Stimulated activated CD4-positive, alpha-beta T cell treated with anti-CD3 and anti-CD28 coated beads, Interleukin-15, amount 100 ng/mL, for 1 hour (primary cell): ENCODE results near the gene PCBD1.
"Not testable (repeated sequence)": the region's sequence is repeated elsewhere in the genome, so short reads cannot be mapped to it uniquely, and the experiment has no call there.

Experiments
- DNase-seq, 2 donors: peaks; one replicate each; pipeline ENCODE4 v3.0.0-alpha.2; 2020; ENCODE audit warnings: low read depth in 1 of 2, low spot score in 1 of 2

PCBD1 gene

DNA sequence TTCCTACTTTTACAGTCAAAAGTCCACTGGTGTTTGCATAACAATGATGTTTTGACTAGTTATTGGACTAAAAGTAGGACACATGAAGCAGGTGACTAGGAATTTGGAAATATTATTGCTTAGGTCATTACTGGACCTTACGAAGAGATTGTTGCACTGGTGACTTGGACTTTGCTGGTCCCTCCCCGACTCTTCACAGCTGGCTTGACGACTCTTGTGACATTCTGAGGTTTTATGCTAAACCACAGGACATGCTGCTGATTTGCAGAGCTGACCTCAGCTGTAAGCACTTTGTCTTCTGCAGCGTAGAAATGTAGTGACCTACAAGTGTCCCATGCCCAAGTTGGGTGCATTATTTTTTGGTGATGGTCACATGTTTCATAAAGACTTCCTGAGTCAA lies 21.9 kb downstream of the PCBD1 start:
- DNase-seq, result no peak

DNA sequence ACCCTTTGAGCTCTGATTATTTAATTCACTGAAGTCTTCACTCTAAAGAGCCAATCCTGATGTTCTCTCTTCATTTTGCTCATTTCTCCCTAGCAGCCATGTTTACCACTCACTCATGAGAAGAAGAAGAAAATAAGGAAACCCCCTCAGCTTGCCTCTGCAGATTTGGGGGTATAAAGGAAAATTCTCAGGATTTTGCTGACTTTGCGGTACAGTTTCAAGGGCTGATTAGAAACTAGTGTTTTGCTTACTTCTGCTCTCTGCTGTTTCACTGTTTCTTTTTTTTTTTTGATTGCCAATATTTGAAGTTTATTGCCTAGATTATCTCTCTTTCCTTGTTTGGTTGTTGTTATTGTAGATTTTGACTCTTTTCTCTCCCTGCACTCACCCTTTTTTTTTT lies 23.4 kb downstream of the PCBD1 start:
- no peak for DNase-seq

DNA sequence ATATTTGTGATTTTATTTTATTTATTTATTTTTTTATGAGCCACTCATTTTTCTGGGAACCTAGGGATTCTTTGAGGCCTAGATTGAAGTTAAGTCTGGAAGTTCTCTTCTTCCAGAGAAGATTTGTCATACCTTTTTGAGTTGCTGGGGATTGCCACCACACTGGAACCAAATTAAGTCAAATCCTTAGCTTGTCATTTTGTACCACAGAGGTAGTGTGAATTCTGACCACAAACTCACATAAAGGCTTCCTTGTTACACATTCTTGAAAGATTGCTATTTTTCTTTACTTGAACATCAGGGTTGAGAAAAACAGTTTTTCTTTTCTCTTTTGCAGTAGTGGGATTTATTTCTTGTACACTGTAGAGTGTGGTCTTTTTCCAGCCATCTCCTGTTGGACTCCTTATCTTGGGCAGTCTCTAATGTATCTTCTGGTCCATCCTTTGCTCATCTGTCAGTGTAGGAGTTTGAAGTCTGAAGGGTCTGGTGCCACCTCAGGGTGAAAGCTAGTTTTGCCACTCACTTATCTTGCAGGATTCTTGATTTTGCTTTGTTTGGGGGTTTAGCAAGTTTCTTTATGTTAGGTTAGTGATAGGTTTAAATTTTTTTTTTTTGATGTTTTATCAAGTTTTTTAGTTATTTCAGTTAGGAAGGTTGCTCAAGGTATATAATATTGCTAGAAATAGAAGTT lies 24.8 kb downstream of the PCBD1 start:
- DNase-seq, result no peak

DNA sequence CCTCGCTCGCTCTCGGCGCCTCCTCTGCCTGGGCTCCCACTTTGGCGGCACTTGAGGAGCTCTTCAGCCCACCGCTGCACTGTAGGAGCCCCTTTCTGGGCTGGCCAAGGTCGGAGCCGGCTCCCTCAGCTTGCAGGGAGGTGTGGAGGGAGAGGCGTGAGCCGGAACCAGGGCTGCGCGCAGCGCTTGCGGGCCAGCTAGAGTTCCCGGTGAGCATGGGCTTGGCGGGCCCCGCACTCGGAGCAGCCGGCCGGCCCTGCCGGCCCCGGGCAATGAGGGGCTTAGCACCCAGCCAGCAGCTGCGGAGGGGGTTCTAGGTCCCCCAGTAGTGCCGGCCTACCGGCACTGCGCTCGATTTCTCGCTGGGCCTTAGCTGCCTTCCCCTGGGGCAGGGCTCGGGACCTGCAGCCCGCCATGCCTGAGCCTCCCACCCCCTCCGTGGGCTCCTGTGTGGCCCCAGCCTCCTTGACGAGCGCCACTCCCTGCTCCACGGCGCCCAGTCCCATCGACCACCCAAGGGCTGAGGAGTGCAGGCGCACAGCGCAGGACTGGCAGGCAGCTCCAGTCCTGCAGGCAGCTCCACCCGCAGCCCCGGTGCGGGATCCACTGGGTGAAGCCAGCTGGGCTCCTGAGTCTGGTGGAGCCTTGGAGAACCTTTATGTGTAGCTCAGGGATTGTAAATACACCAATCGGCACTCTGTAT lies 26.7 kb downstream of the PCBD1 start:
- DNase-seq, result not testable (repeated sequence)

DNA sequence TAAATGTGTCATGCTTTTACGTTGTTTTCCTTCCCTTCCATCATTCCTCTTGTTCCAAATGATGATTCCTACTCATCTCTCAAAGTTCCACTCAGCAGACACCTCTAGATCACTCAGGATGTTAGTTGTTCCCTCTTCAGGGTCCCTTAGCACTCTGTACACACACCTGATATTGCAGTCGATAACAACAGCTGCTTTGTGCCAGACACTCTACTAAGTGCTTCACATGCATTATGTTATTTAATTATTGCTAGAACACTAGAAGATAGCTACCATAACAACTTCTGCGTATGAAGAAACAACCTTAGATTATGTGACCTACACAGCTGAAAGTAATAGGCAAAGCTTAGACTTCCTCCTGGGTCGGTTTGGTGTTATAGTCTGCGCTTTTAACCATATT lies 29.6 kb downstream of the PCBD1 start:
- no peak for DNase-seq

DNA sequence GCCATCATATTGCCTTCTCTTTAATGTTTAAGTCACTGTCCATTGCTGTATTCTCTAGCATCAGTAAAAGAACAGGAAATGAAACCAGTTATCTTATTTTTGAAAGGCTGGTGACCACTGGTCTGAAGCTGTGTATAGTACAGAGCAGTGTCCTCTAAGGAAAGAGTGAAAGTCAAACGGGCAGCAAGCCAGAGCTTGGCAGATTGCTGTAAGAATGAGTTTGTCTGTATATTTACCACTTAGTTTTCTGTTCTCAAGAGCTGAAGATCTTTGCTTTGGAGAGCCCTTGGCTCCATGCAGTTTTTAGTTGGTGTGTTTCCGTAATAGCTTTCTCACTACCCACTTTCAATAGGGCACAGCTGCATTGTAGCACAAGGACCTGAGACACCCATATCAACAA lies 31.9 kb downstream of the PCBD1 start:
- DNase-seq, result no peak

DNA sequence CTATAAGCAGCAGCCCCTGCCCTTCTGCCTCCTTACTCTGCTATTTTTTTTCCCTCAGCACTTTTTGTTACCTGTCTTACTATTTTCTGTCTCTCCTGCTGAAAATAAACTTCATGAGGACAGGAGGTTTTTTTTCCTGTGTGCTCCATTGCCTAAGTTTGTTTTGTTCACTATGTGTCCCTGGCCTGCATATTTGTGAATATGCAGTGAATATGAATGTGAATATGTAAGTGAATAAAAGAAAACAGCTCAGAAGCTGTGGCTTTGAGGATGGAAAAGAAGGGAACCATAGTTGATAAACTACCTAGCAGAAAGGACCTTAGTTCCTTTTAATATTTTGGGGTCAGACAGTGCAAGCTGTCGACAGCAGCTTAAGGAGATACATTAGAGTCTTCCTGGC lies 34.9 kb downstream of the PCBD1 start:
- DNase-seq, result no peak

DNA sequence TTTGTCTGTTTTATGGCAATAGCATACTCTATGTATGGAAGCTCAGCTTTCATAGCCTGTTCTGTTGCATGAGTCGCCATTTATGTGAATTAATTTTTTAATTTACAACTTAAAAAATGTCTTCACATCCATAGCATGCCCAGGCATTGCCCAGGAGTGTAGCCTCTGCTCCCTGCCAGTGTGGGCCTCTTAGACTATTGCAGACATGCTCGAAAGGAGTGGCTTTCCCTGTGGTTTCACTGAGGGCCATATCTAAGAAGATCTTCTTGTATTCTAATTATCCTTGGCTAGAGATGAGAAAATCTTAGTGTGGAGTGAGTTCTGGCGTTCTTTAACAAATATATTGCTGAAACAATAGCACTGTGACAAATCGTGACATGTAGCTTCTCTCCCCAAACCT lies 35.3 kb downstream of the PCBD1 start:
- no peak for DNase-seq

DNA sequence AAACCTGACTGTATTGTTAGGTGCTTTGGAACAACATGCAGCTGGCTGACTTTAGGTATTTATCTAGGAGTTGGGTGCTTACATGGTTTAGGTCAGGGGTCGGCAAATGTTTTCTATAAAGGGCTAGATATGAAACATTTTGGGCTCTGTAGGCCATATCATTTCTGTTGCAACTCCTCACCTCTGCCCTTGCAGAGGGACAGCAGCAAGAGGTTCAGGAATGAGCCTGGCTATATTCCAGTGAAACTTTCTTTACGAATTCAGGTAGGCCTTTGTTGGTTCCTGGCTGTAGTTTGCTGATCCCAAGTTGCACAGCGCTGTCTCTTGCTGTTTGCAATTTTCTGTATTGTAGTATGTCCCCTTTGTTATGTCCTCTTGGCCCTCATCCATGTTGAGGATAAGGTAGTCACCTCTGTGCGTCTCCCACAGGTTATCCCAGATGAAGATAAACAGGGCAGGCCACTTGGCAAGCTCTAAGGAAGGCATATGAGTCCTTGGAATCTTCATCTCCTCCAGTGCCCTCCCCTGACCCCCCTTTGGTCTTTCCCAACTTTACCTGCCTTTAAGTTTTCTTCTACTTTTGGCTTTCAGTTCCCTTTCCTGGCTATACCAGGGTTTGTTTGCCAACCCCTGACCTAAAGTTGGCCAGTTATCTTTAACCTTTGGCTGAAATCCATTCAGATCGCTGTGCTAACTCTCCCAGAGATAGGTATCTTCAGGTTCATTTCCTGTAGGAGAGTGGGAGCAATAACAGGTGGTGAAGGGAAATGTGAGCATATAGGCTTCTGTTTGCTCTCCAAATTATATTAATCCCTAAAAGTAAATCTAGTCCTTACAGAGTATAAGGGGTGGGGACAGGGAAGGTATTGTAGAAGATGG lies 36.5 kb downstream of the PCBD1 start:
- DNase-seq, result no peak

DNA sequence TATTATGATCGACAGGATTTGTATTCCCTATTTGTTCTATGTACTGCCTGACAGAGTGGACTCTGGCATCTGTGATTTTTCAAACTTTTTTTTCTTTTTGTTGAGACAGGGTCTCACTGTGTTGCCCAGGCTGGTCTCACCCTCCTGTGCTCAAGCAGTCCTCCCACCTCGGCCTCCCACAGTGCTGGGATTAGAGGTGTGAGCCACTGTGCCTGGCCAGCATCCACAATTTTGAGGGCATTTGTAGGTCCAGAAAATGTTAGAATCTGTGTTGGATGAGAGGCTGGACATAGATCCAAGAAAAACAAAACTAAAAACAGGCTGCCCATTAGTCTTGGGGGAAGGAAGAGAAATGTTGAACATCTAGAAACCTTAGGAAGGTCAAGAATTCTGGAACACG lies 38.3 kb downstream of the PCBD1 start:
- DNase-seq, result no peak

DNA sequence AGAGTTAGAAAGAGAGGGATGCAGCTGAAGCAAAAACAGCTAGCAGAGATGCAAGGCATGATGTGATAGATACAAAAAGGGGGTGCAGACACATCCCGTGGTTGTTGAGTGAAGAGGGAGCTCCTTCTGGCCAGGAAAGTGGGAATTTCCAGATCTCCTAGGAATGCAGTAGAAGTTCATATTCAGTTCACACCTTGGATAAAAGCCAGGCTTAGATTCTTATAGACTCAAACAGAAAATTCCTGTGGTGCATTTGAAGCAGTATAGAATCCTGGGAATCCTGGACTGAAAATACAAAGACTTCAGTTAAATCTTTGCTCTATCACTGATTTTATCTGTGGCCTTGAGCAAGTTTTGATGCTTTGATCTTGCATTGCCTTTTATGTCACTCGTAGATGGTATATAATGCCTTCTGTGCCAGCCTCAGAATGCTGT lies 38.8 kb downstream of the PCBD1 start:
- no peak for DNase-seq

DNA sequence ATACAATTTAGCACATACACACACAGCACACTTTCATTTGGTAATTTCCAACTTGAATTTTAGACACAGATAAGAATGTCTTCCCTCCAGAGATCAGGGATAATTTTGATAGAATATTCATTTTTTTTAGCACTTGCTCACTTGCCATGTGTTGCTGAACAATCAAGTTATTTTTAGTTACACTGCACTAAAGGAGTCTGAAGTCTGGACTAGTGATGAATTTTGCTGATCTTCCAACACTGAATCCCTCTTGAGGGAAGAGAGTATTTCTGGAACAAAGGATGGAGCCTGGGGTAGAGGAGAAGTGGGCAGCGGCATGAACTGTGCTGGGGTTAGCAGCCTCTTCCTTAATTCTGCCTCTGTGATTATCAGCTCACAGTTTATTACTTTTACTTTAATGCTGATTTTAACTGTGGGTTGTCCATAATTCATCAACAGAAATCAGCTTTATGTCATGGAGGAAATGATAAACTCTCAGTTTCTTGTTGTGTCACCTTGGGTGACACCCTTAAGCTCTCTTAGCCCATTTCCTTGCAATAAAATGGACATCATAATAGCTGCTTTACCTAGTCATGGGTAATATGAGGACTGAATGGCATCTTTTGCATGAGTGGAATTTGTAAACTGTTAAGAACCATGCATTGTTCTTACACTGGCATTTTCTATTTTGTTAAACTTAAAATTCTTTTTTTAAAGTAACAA lies 40.6 kb downstream of the PCBD1 start:
- no peak for DNase-seq

DNA sequence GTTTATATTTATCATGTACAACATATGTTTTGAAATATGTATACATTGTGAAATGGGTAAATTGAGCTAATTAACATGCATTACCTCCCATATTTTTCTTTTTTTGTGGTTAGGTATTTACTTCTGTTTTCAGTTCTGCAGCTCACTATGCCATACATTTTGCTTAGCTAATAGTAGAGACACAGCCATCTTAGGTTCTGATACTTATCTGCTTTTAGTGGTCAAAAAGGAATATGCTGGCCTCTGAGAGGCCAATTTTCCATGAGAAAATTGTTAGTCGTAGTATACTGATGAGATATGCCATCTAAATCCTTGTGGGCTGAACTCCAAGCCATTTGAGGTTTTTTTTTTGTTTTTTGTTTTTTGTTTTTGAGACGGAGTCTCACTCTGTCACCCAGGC lies 41.6 kb downstream of the PCBD1 start:
- no peak for DNase-seq

DNA sequence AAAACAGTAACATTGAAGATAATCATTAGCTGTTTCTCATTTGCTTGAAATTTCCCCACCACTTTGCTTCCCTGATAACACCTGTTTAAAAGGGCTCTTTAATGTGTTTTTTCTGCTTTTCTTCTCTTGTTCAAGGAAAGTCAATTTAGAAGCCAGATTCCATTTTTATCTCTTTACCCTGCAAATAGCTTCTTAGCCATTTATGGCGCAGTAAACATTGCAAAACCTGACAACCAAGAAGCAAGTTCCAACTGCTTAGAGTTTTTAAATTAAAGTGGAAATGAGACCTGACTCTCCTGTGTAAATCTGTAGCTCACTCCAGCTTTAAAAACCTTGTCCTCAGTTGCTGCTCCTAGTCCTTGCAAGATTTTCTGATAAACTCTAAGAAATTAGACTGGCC lies 42.5 kb downstream of the PCBD1 start:
- no peak for DNase-seq

DNA sequence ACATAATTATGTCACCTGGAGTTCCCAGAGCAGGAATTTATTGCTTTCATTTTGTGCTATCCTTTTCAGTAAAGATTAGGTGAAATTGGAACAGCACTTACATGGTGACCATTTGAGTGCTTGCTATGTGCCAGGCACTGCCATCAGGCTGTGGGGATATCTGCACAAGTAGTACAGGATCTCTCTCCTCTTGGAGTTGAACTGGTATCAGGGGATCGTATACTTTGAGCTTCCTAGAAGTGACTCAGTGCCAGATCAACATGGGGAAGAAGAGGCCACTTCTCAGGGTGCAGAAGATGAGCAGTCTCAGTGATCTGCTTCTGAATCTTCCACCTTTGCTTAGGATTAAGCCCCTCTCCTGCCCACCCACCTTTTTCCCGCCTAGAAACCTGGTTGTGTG lies 43.1 kb downstream of the PCBD1 start:
- DNase-seq, result no peak

DNA sequence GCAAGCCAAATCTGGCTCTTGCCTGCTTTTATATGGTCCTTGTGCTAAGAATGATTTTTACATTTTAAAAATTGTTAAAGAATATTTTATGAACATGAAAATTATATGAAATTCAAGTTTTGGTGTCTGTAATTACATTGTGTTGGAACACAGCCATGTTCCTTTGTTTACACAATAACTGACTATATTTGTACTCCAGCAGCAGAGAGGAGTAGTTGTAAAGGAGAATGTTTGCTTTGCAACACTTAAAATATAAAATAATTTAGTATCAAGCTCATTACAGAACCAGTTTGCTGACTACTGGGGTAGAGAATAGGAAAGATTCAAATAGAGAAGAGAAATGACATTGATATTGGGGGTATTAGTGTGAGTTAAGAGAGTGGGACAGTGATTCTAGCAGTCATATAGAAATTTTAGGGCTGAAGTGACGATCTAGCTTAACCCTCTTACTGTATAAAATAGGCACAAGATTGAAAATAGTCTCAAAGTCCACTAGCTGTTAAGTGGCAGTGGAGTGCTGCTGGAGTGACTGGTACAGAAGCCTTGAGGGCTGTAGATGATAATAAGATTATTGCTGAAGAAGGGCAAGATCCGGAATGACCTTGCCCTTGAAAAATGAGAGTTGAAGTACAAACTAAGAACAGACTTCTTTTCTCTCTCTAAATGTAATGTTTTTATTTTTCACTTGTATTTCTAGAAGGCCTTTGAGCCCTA lies 44.4 kb downstream of the PCBD1 start:
- no peak for DNase-seq

DNA sequence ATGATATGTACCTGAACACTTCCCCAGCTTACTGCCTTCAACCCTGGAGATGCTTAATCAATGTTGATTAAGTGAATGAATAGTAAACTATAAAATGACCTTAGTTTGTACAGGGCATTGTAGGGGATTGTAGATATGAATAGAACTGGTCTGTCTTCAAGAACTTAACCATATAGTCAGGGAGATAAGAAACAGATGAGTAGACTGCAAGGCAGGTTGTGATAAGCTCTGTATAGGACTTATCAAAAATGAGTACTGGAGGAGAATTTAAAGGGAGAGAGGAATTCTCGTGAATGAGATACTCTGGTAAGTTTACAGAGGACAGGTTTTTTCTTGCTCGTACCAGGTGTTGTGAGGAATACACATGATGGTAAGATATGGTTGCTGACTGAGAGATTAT lies 45.0 kb downstream of the PCBD1 start:
- DNase-seq, result no peak

DNA sequence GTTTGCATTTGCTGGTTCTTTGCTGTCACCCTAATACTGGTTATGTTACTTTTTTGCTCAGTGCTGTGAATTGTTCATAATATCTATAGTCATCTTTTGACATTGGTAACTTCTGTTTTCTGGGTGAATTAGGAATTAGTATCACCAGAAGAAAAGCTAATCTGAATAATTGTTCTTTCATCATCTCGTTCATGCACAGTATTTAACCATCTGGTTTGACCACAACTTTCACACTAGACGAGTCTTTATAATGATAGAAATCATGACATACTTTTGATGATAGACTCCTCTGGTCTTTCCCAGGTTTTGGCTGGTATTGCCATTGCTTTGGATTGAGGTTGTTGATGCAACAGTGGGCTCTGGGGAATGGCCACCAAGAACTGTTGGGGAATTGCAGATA lies 47.5 kb downstream of the PCBD1 start:
- DNase-seq, result no peak

DNA sequence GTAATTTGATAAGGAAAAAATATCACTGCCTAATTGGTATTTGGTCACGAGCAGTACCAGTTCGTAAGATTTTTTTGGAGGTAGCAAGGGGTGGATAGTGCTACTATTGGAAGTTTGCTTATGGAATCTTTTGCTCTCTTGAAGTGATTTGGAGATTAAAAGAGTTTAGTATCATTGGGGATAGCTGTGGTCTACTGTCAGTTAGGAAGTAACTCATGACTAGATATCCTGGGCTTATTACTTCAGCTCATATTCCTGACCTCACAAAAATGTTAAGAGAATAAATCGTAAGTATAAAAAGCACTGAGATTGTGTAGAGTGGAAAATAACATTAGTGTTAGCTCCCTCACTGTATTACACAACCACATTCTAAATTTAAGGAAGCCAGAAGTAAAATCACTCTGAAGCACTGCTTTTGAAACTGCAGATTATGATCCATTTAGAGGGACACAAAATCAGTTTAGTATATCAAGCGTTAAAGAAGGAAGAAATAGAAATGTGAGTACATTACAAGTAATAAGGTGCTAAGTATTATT lies 50.0 kb downstream of the PCBD1 start:
- no peak for DNase-seq

DNA sequence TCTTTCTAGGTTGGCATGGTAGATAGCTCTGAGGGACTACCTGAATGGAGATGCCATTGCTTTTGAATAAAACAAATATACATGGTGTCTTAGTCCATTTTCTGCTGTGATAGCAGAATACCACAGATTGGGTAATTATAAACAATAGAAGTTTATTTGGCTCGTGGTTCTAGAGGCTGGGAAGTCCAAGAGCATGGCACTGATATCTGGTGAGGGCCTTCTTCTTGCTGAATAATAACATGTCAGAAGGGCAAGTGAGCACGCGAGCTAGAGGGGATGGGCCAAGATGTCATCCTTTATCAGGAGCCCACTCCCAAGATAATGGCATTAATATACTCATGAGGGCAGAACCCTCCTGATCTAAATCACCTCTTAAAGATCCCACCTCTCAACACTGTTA lies 50.7 kb downstream of the PCBD1 start:
- no peak for DNase-seq

DNA sequence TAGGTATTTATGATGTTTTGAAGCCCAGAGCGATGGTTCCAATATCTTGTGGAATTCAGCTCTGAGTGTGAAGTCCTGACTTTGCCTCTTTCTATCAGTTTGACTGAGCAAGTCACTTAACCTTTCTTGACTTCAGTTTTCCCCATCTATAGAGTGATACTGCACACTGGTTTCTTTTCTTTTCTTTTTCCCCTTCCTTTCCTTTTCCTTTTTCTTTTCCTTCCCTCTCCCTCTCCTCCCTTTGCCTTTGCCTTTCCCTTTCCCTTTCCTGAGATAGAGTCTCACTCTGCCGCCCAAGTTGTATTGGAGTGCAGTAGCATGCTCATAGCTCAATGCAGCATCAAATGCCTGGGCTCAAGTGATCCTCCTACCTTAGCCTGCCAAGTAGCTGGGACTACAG lies 52.0 kb downstream of the PCBD1 start:
- DNase-seq, result no peak
